Activated effector memory CD4-positive, alpha-beta T cell treated with anti-CD3 and anti-CD28 coated beads, Interleukin-2, amount 50 U/mL, for 16 hours (primary cell): ENCODE measurements around the gene EML6.
"Not testable (repeated sequence)": the region's sequence is repeated elsewhere in the genome, so short reads cannot be mapped to it uniquely, and the experiment has no call there.

ENCODE experiments used
- DNase-seq: peaks from one replicate; pipeline ENCODE4 v3.0.0-alpha.2; 2020

EML6 gene

GRCh38 chr2:54853616-54854310 lies 130.3 kb downstream of the EML6 start:
- DNase-seq: no peak

- no peak for DNase-seq
Measured at GRCh38 chr2:54855434-54855833, 132.0 kb downstream of the EML6 start.

- no peak for DNase-seq
Measured at GRCh38 chr2:54858021-54858681, 134.7 kb downstream of the EML6 start.

- DNase-seq: no peak
Measured at GRCh38 chr2:54859416-54859815, 136.0 kb downstream of the EML6 start.

GRCh38 chr2:54859997-54860701 lies 136.7 kb downstream of the EML6 start:
- DNase-seq: no peak

GRCh38 chr2:54862229-54862628 lies 138.8 kb downstream of the EML6 start:
- no peak for DNase-seq

GRCh38 chr2:54862742-54863141 lies 139.3 kb downstream of the EML6 start:
- no peak for DNase-seq

GRCh38 chr2:54863660-54864059 lies 140.2 kb downstream of the EML6 start:
- DNase-seq: no peak

GRCh38 chr2:54864096-54864495 lies 140.6 kb downstream of the EML6 start:
- DNase-seq: no peak

GRCh38 chr2:54864727-54865126 lies 141.3 kb downstream of the EML6 start:
- no peak for DNase-seq

- no peak for DNase-seq
Measured at GRCh38 chr2:54866179-54866578, 142.7 kb downstream of the EML6 start.

- DNase-seq: no peak
Measured at GRCh38 chr2:54866868-54867267, 143.4 kb downstream of the EML6 start.

GRCh38 chr2:54867457-54867856 lies 144.0 kb downstream of the EML6 start:
- no peak for DNase-seq

- no peak for DNase-seq
Measured at GRCh38 chr2:54871457-54872107, 148.1 kb downstream of the EML6 start.

GRCh38 chr2:54872780-54873179 lies 149.3 kb downstream of the EML6 start:
- DNase-seq: no peak

- DNase-seq: not testable (repeated sequence)
Measured at GRCh38 chr2:54873236-54873635, 149.8 kb downstream of the EML6 start.

GRCh38 chr2:54876764-54877163 lies 153.3 kb downstream of the EML6 start:
- DNase-seq: no peak

- no peak for DNase-seq
Measured at GRCh38 chr2:54878182-54878581, 154.7 kb downstream of the EML6 start.

- DNase-seq: no peak
Measured at GRCh38 chr2:54879032-54879431, 155.6 kb downstream of the EML6 start.

- no peak for DNase-seq
Measured at GRCh38 chr2:54879598-54880332, 156.3 kb downstream of the EML6 start.

- DNase-seq: no peak
Measured at GRCh38 chr2:54880428-54880827, 157.0 kb downstream of the EML6 start.

GRCh38 chr2:54881759-54882158 lies 158.3 kb downstream of the EML6 start:
- no peak for DNase-seq

- DNase-seq: no peak
Measured at GRCh38 chr2:54885891-54886290, 162.4 kb downstream of the EML6 start.
